ENCODE data around the gene FARS2.

Gene FARS2

DNA sequence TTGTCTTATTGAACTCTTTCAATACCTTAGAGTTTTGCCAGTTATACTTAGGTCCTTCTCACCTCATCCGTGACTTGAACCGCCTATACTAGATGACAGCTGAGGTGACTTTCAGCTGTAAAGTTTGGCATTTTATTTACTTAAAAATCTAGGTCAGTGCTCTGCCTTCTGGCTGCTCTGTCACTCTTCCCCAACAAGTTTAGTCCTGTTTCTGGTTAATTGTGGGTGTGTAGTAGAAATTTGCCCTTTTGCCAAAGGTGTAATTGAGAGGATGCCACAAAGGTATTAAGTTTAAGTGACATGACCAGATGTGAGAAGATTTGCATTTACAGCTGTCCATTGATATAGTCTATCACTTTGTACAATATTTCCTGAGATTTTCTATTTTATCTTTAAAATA, 106.2 kb downstream of the FARS2 start:
- no peak for DNase-seq
- TF ChIP-seq POLR2A (IDR thresholded peaks at IDR 0.05; ENCODE audit: low read length) (no peak), GATA1 (IDR thresholded peaks at IDR 0.05; ENCODE audit: low read depth, low read length) (no peak)

DNA sequence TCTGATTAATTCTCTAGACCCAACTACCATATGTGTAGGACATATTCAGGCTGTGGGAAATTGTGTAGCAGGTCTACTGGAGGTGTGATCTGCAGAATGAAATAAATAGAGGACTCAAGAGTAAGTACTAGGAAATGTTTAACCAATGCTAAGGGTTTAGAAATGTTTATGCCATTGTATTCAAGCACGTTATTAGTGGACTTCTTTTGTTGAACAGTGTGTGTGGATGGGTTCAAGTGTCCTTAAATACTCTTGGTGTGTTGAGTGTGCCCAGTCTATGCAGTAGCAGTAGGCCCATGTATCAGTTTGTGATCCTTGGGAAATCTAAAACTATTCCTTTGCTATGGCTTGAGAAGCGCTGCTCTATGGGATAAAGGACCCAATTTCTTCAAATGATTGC, 112.1 kb downstream of the FARS2 start:
- TF ChIP-seq GATA1 (IDR thresholded peaks at IDR 0.05; ENCODE audit: low read depth, low read length) = no peak
- no peak for TF ChIP-seq POLR2A (IDR thresholded peaks at IDR 0.05; ENCODE audit: low read length)
- no peak for DNase-seq

DNA sequence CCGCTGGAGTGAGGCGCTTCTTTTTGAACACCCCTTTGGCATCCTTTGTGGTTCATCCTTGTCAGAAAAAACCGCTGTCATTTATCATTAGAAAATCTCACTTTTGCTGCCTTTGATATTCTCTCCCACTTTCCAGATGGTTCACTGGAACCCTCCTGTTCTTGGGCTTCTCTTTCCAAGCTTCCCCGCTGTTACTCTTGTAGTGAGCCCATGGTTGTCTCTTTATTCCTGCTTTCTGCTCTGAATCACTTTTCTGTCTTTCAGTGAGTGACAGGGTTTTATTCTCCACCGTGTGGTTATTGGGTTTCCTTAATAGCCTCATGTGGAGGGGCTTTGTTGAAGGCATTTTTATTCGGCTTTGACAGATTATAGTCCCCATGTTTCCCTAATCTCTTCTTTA, 117.0 kb downstream of the FARS2 start:
- no peak for DNase-seq
- TF ChIP-seq POLR2A (IDR thresholded peaks at IDR 0.05; ENCODE audit: low read length) = no peak
- no peak for TF ChIP-seq GATA1 (IDR thresholded peaks at IDR 0.05; ENCODE audit: low read depth, low read length)

DNA sequence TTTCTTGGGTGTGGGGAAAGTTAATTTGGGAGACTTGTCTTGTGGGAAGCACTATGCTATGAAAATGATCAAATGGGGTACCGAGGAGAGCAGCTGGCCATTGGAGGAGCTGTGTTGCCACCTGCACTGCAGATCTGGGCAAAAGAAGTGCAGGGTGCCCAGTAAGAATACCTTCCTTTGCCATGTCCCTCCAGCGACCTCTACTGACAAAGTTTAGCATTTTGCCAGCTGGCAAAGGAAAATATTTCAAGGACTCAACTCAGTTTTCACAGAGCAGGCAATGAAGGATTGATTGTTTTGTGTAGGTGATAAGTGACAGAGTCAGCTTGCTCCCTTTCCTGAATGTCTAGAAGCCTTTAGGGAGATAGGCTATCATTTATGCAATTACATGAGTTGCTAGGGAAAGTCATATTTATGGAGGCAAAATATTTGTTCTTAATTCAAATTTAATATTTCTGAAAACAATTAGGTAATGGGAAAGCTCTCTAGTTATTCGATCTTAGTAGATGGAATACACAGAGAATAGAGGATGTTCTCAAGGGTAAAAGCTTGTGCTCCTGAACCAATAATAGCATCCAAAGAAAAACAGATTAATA, 118.4 kb downstream of the FARS2 start:
- DNase-seq = peak; percentile 63 to 64
- no peak for TF ChIP-seq POLR2A (IDR thresholded peaks at IDR 0.05; ENCODE audit: low read length)
- no peak for TF ChIP-seq GATA1 (IDR thresholded peaks at IDR 0.05; ENCODE audit: low read depth, low read length)

DNA sequence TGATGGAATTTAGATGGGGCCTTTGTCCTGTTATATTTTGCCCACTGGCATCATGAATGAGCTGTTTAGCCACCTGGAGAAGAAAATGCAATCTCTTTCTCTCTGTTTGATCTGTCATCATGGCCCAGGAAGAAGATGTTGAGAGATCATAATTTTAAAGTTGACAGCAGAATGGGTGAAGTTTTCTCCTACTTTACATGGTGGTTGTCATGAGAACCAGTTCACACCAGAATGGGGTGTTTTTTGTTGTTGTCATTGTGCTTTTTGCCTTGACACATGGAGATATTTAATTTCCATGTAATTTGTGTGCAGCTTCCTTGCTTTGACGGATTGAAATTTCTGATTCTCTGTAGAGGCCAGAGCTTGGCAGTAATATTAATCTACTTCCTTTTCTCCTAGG, 122.5 kb downstream of the FARS2 start:
- TF ChIP-seq POLR2A (IDR thresholded peaks at IDR 0.05; ENCODE audit: low read length) = no peak
- TF ChIP-seq GATA1 (IDR thresholded peaks at IDR 0.05; ENCODE audit: low read depth, low read length) = no peak
- DNase-seq = no peak

DNA sequence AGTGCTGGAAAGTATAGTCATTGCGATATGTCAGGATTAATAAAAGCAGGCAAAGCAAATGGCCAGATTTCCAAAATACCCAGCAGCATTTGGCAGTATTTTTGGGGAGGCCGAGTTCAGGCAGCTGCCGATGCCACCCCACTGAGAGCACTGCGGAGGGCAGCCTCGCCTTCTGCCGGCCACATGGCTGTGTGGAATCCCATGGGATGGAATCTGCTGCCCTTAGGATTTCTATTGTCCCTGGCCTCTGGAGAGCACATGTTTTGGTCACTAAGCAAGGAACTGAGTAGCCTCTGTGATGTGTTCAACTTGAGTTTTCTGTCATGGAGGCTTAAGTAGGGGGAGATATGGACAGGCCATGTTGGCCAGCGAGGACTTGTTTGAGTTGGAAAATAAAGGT, 123.0 kb downstream of the FARS2 start:
- no peak for DNase-seq
- TF ChIP-seq GATA1 (IDR thresholded peaks at IDR 0.05; ENCODE audit: low read depth, low read length) (no peak), POLR2A (IDR thresholded peaks at IDR 0.05; ENCODE audit: low read length) (no peak)

DNA sequence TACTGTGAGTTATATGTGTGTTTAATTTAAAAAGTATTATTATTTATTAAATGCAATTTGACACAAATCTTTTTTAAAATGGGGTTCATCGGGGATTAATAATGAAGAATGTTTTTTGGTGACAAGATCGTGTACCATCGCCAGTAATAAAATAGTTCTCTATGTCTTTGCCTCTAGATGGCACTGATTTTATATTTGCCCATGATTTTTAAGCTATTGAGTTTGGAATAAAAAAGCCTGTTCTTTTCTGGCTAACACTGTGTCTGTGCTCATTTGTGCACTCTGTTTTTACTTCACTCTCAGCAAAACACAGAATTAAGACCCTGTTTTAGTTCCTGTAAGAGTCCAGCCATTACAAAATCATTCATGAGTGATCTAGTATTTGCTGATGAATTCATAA, 127.0 kb downstream of the FARS2 start:
- no peak for TF ChIP-seq GATA1 (IDR thresholded peaks at IDR 0.05; ENCODE audit: low read depth, low read length)
- TF ChIP-seq POLR2A (IDR thresholded peaks at IDR 0.05; ENCODE audit: low read length) = no peak
- DNase-seq = no peak

DNA sequence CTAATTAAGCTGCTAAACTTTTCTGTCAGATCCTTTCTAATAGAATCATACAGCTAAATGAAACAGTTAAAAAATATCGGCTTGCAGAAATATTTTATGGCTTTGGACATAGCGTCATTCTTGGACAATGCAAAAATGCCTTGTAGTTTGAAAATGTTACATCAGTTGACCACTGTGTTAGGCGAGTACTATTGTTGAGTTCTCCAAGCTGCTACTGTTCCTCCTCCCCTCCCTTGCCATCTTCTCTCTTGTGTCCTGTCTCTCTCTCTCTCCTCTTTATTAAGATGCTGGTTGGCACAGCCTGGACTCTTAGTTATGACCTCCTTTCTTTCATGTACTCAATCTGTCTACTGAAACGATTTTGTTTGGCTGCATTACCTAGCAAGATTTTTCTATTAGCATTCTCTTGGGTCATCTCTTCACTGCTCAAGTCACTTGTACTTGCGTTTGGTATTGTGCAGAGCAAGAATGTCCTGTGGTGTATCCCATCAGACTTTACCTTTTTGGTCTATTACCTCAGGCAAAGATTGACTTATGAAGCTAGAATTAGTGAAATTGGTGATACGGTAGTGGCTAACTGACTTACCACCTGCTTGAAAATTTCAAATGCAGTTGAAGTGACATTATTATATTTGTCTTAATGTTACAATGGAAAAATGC, 127.9 kb downstream of the FARS2 start:
- DNase-seq = no peak

DNA sequence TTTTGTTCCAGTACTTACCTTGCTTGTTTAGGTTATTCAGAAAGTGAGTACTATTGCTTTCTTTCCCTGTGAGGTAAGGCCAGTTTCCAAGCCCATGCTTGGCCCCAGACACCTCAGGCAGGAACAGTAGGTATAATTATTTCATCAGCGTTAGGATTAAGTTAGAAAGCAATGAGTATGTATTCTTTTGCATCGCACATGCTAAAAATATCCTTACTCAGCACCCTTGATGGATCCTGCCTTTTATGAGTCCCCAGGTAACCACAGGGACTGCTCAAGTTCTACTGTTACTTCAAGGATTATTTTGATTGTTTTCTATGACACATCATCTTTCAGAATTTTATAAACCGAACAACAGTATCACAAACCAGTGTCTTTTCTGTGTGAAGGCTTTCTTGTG, 128.9 kb downstream of the FARS2 start:
- DNase-seq = no peak
- TF ChIP-seq POLR2A (IDR thresholded peaks at IDR 0.05; ENCODE audit: low read length) = no peak
- no peak for TF ChIP-seq GATA1 (IDR thresholded peaks at IDR 0.05; ENCODE audit: low read depth, low read length)

More for the DNA sequence above, 127.9 kb downstream of the FARS2 start:
- TF ChIP-seq GATA1 (IDR thresholded peaks at IDR 0.05; ENCODE audit: low read depth, low read length) (no peak), POLR2A (IDR thresholded peaks at IDR 0.05; ENCODE audit: low read length) (no peak)

DNA sequence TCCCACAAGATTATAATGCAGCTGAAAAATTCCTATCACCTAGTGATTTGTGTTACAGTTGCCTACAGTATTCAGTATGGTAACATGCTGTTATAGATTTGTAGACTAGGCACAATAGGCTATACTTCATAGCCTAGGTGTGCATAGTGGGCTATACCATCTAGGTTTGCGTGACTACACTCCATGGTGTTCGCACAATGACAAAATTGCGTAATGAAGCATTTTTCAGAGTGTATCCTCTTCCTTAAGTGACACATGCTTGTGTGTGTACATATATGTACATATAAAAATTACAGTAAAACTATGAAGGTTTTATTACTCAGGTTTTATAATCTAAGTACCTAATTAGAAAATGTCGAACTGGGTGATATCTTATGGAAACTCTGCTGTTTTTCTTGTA, 133.0 kb downstream of the FARS2 start:
- TF ChIP-seq POLR2A (IDR thresholded peaks at IDR 0.05; ENCODE audit: low read length) (no peak), GATA1 (IDR thresholded peaks at IDR 0.05; ENCODE audit: low read depth, low read length) (no peak)
- no peak for DNase-seq

DNA sequence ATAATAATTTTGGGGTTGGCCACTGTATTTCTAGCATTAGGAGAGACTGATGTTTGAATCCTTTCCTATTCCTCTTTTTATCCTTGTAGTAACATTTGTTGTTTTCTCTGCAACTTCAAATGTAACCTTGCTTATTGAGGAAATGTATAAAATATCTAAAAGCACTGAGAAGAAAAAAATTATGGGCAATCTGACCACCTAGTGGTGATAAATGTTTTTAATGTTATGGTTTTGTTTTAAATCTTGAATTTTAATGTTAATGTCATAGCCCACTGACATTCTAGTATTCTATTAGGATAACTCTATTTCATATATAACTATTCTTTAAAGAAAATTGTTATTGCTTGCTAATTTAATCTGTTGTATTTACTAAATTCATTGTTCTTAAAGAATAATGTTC, 134.4 kb downstream of the FARS2 start:
- no peak for TF ChIP-seq GATA1 (IDR thresholded peaks at IDR 0.05; ENCODE audit: low read depth, low read length)
- DNase-seq = no peak

DNA sequence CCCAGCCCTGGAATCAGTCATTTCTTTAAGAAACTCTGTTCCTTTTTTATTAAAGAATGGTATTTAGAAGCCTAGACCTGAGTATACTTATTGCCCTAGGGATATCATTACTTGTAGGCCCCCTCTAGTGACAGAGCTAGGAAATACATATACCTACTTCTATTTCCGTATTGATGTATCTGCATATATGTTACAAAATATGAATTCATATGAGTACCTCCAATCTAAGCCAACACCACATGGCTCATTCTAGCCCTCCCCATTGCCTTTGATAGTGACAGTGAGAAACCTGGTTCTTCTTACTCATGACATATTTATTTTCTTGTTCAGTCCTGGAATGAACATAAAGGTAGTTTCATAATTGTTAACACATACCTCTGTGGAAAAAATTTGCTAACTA, 137.2 kb downstream of the FARS2 start:
- TF ChIP-seq GATA1 (IDR thresholded peaks at IDR 0.05; ENCODE audit: low read depth, low read length) (no peak), POLR2A (IDR thresholded peaks at IDR 0.05; ENCODE audit: low read length) (no peak)
- DNase-seq = peak; percentile 62 to 71

DNA sequence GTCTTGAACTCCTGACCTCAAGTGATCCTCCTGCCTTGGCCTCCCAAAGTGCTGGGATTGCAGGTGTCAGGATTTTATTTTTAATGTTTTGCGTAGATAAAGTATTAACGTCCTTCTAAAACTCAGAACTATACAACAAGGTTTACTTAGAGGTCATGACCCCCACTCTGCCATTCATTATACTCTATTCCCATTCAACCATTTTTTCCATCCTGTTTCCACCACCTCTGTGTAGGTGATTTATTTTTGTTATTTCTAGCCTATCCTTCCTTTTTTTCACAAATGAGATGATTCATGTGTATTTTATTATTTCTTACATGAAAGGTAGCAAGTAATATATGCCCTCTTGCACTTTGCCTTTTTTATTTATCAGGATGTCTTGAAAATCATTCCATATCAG, 138.1 kb downstream of the FARS2 start:
- DNase-seq = no peak
- TF ChIP-seq POLR2A (IDR thresholded peaks at IDR 0.05; ENCODE audit: low read length) = no peak

DNA sequence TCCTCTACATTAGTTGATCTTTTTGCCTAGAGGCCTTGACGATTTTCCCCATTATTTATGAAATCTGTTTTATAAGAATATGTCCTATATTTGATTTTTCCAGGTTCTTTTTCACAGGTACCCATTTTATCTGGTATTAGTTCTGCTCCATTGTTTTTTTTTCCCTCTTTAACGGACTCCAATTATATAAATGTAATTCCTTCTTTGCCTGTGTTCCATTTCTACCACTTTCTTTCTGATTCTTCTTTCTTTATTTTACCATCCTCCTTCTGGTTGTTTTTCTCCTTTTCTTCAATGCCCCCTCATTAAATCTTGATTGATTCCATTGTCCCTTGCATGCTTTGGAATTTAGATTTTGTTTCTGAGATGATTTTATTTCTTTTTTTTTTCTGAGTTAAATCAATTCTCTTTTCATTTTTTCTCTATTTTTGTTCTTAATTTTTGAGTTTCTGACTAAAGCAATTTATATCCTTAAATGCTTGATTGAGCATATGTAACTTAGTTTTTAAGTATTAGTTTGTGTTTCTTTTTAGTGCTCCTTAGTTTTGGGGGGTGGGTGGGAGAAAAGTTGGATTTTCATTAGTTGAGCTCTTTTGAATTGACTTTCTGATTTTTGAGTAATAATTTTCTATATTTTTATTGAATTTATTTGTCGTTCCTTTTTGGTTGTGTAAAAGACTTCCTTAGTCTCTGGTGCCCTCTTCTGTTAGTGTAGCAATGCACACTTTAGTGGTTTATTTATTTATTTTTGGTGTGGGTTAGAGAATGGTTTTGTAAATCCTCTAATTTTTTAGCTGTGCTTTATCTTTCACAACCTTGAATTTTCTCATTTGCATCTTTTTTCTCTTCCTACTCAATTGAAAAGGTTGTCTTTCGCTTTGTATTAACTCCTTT, 140.8 kb downstream of the FARS2 start:
- DNase-seq = peak; percentile 37 to 57
- TF ChIP-seq POLR2A (IDR thresholded peaks at IDR 0.05; ENCODE audit: low read length) (no peak), GATA1 (IDR thresholded peaks at IDR 0.05; ENCODE audit: low read depth, low read length) (no peak)

DNA sequence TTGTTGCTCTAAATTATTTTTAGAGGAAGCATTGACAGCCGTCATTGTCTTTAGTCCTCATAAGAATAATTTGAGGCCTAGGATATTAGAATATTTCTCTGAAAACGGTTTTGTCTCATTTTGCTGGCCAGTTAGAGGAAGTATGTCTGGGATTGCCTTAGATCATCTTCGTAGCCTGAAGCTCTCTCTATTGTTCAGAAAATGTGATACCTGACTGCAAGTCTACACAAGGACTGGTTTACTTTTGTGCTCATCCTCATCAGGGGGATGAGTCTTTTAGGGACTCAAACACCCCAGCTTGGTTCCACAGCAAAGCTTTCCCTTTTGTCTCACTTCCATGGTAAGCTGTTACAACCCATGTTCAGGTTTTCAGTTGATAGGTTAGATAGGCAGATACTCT, 141.8 kb downstream of the FARS2 start:
- TF ChIP-seq GATA1 (IDR thresholded peaks at IDR 0.05; ENCODE audit: low read depth, low read length) (no peak), POLR2A (IDR thresholded peaks at IDR 0.05; ENCODE audit: low read length) (no peak)
- DNase-seq = no peak
